ENCODE measurements around the gene BMPR1B. TPM values are rescaled to one million over a fixed set of nuclear protein-coding genes. Genes with fewer than 3 reads are reported as not detected.
"Not testable (repeated sequence)": the region's sequence is repeated elsewhere in the genome, so short reads cannot be mapped to it uniquely, and the experiment has no call there.

The BMPR1B gene
- total and polyA plus RNA-seq, 2 of the 8 experiments (the other 6 are each of a cell fraction or from before 2014, with no cell fraction given): 0.14 to 1.1 TPM

DNA sequence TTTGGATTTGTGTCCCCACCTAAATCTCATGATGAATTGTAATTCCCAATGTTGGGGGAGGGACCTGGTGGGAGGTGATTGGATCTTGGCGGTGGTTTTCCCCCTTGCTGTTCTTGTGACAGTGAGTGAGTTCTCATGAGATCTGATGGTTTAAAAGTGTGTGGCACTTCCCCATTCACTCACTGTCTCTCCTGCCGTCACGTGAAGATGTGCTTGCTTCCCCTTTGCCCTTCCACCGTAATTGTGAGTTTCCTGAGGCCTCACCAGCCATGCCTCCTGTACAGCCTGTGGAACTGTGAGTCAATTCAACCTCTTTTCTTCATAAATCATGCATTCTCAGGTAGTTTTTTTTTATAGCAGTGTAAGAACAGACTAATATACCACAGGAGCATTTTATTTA is 304.0 kb downstream of the BMPR1B start:
- H2AK5ac ChIP-seq (ENCODE audit: low read depth, low read length); H4K8ac ChIP-seq (ENCODE audit: extremely low read depth, insufficient read depth, low read length); H3K56ac ChIP-seq (replicated peaks; ENCODE audit: insufficient read length, low read depth, low read length); H3K18ac ChIP-seq (ENCODE audit: extremely low read depth, low read length); H2BK5ac ChIP-seq (ENCODE audit: low read depth, low read length); H2BK20ac ChIP-seq (ENCODE audit: low read length); H3K79me2 ChIP-seq (ENCODE audit: control insufficient read depth in 1 of 2, insufficient read depth in 2 of 2, low read length in 2 of 2); H3K4me2 ChIP-seq (ENCODE audit: insufficient read depth in 1 of 2, low read depth in 2 of 2, low read length in 2 of 2); H4K91ac ChIP-seq (replicated peaks; ENCODE audit: insufficient read length, low read length); H4K5ac ChIP-seq (ENCODE audit: insufficient read length, low read depth, low read length); H3K4ac ChIP-seq (replicated peaks; ENCODE audit: insufficient read length, low read depth, low read length); POLR2A ChIA-PET (ENCODE audit: partially characterized antibody); FAIRE-seq; DNase-seq (ENCODE audit: low read depth in 1 of 2, low spot score in 2 of 2); H3K9me3 ChIP-seq (ENCODE audit: insufficient read depth in 2 of 2, low read depth in 1 of 2, low read length in 1 of 2); H2BK15ac ChIP-seq (ENCODE audit: low read length); H3K27me3 ChIP-seq (replicated peaks in 1 of 4; ENCODE audit: control insufficient read depth in 3 of 4, extremely low read depth in 1 of 4, insufficient read depth in 3 of 4, low read length in 3 of 4); H3K27ac ChIP-seq (ENCODE audit: low read depth, low read length); H3K14ac ChIP-seq (ENCODE audit: insufficient read length); H3K4me3 ChIP-seq (ENCODE audit: extremely low read depth in 1 of 4, insufficient read depth in 2 of 4, low read depth in 3 of 4, low read length in 4 of 4); H2BK120ac ChIP-seq (replicated peaks; ENCODE audit: low read depth, low read length); H4K20me1 ChIP-seq (replicated peaks in 1 of 2; ENCODE audit: control insufficient read depth in 1 of 2, insufficient read depth in 2 of 2, low read length in 2 of 2); H3K79me1 ChIP-seq (ENCODE audit: low read depth, low read length); H3K36me3 ChIP-seq (ENCODE audit: control insufficient read depth in 2 of 4, insufficient read depth in 4 of 4, low read length in 3 of 4); H3K23ac ChIP-seq (ENCODE audit: insufficient read length); H3K4me1 ChIP-seq (replicated peaks in 1 of 4; ENCODE audit: control insufficient read depth in 3 of 4, insufficient read depth in 4 of 4, low read length in 3 of 4); H3K9ac ChIP-seq (replicated peaks in 1 of 4; ENCODE audit: extremely low read depth in 1 of 4, low read depth in 3 of 4, low read length in 3 of 4); H3K23me2 ChIP-seq (ENCODE audit: low read depth, low read length); H2BK12ac ChIP-seq (ENCODE audit: low read depth, low read length): not testable (repeated sequence)
- peak overlapping the region; percentile 87 for H2AFZ ChIP-seq (ENCODE audit: low read length)
- 73% methylated on average over 4 of the region's 4 CpGs; no CpG with 5 or more reads in 1 of the 2 experiments for WGBS, 2 experiments (ENCODE audit: extremely low coverage in 1 of 2, insufficient coverage in 1 of 2, insufficient read length in 1 of 2, insufficient replicate concordance in 2 of 2, low coverage in 1 of 2, low lambda C conversion rate in 2 of 2, missing lambda C conversion rate in 1 of 2)
- CTCF ChIA-PET (ENCODE audit: partially characterized antibody): interaction anchor here (0.7 kb wide), 1 partner anchor 30 kb away, joined by 3 read pairs; no protein-coding TSS in a partner anchor

Measured in H1 (cell line).